K562 (cell line): ENCODE data around the gene DHRS3. TPM values are rescaled to one million over a fixed set of nuclear protein-coding genes. Genes with fewer than 3 reads are reported as not detected.
A peak's percentile ranks its signal among the peaks of the same experiment; 100 is the strongest.

Experiments used
- CREM ChIP-seq: IDR thresholded peaks from 2 replicates; pipeline ENCODE4 v1.6.1; 2014; ENCODE audit warnings: antibody characterized with exemption, low read depth
- HDAC8 ChIP-seq: fragments of 450-650 bp; IDR thresholded peaks from 2 replicates; pipeline ENCODE4 v1.6.1; 2016; ENCODE audit warnings: mild to moderate bottlenecking, missing genetic modification characterization, moderate library complexity, missing compliant biosample characterization
- MAZ ChIP-seq, 2 experiments: fragments of 450-650 bp in 1 of 2; sonication (generic) in 1 of 2; formaldehyde crosslinking; IDR thresholded peaks in 1 of 2; conservative IDR thresholded peaks in 1 of 2; 2 replicates each; pipeline versions ENCODE4 v1.4.0 to v1.5.0; 2020; ENCODE audit warnings: mild to moderate bottlenecking in 1 of 2, missing genetic modification reagents in 1 of 2
- MTA1 ChIP-seq: fragments of 450-650 bp; IDR thresholded peaks from 2 replicates; pipeline ENCODE4 v1.6.1; 2017; ENCODE audit warnings: borderline replicate concordance
- NFE2L1 ChIP-seq: fragments of 450-650 bp; IDR thresholded peaks from 2 replicates; pipeline ENCODE4 v1.6.1; 2016; ENCODE audit warnings: missing genetic modification characterization, low read depth, mild to moderate bottlenecking, missing compliant biosample characterization, moderate library complexity, borderline replicate concordance
- POLR2H ChIP-seq: IDR thresholded peaks from 2 replicates; pipeline ENCODE4 v1.6.1; 2016; ENCODE audit warnings: missing genetic modification characterization, low read depth, mild to moderate bottlenecking, control low read depth, missing compliant biosample characterization, moderate library complexity
- SMAD4 ChIP-seq: fragments of 250-450 bp; sonication (Bioruptor Pico); conservative IDR thresholded peaks from 2 replicates; pipeline ENCODE4 v1.8.0; 2021; ENCODE audit warnings: inconsistent platforms, mild to moderate bottlenecking, moderate library complexity
- ZNF696 ChIP-seq: fragments of 250-450 bp; sonication (Bioruptor Pico); conservative IDR thresholded peaks from 2 replicates; pipeline ENCODE4 v1.4.0; 2020; ENCODE audit warnings: mild to moderate bottlenecking, moderate library complexity
- ZNF766 ChIP-seq: fragments of 200-800 bp; sonication (Bioruptor generic); conservative IDR thresholded peaks from 2 replicates; pipeline ENCODE4 v1.6.1; 2016; ENCODE audit warnings: missing genetic modification characterization, missing compliant biosample characterization
- polyA plus RNA-seq, 8 experiments: library from polyadenylated mRNA; depleted of rRNA in 4 of 8; stranded (reverse) in 5 of 8; unstranded in 3 of 8; fragments of >200 nt; fragmentation: Nextera tagmentation in 2 of 8; fragmentation: Illumina TruSeq in 1 of 8; extraction: Ambion mirVana in 2 of 8; extraction: Trizol in 1 of 8; gene quantifications; 2 replicates each; pipeline versions ENCODE4 v1.2.1 to v1.2.3, GENCODE V29; 2011 to 2014; ENCODE audit warnings: inconsistent platforms in 1 of 8, missing spikeins in 1 of 8
- total RNA-seq, 7 experiments: library from RNA; depleted of rRNA in 6 of 7; stranded (reverse); fragments of >200 nt in 6 of 7; fragmentation: Illumina TruSeq in 2 of 7; extraction: Trizol in 2 of 7; gene quantifications; 2 replicates each; pipeline versions ENCODE4 v1.2.1 to v1.2.3, GENCODE V29; 2011 to 2021; ENCODE audit warnings: low replicate concordance in 1 of 7
- TF ChIP-seq, protein P1 (sequence below): sonication (generic); formaldehyde crosslinking; IDR thresholded peaks from 2 replicates; pipeline ENCODE4 v1.8.1; 2023; ENCODE audit warnings: missing genetic modification reagents, mild to moderate bottlenecking, borderline replicate concordance
- TF ChIP-seq, protein P2 (sequence below): fragments of 250-450 bp; sonication (Bioruptor Pico); IDR thresholded peaks from 2 replicates; pipeline ENCODE4 v1.9.0; 2021; ENCODE audit warnings: mild to moderate bottlenecking, inconsistent platforms
- TF ChIP-seq, protein P3 (sequence below): fragments of 250-450 bp; sonication (Bioruptor Pico); IDR thresholded peaks from 2 replicates; pipeline ENCODE4 v1.4.0; 2020; ENCODE audit warnings: mild to moderate bottlenecking
- TF ChIP-seq, protein P4 (sequence below): sonication (generic); formaldehyde crosslinking; IDR thresholded peaks from 2 replicates; pipeline ENCODE4 v1.8.0; 2022; ENCODE audit warnings: mild to moderate bottlenecking, missing genetic modification reagents
- TF ChIP-seq, protein P5 (sequence below): fragments of 450-650 bp; IDR thresholded peaks from 2 replicates; pipeline ENCODE4 v1.6.1; 2016; ENCODE audit warnings: antibody characterized with exemption

Gene DHRS3
- total and polyA plus RNA-seq, 9 of the 15 experiments (the other 6 are each of a cell fraction or from before 2014, with no cell fraction given): 21.0 to 116 (median 58.7) TPM

DNA sequence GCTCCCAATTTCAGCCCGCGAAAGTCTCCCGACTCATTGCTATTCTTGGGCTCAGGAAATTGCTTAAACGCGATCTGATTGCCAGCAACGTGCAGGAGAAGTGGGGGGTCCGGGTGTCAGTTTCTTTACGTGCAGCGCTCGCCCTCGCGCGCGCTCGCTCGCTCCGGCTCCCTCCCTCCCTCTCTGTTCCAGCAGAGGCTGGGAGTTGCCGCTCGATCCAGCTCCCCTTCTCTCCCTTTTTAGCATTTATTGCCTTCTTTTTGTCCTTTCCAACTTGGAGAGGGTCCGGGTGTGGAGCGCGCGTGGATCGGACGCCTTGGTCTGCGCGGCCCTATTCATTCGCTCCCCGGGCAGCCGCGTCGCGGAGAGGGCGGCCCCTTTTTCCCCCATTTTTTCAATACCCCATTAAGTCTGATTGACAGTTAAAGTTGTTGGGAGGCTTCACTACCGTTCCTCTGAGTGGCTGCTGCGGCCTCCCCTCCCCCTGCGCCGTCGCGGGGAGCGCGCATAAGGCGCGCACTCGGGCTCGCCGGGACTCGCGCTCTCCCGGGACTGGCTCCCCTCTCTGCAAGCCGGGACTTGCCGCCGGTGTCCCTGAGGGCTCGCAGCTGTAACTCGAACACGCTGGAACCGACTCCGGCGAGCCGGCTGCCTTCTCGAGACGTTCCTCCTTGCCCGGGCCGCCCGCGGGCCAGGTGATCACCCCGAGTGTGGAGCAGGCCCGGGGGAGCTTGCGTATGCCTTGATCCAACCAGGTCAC lies at the start of gene DHRS3 (continued):
- TF ChIP-seq, protein P1, sequence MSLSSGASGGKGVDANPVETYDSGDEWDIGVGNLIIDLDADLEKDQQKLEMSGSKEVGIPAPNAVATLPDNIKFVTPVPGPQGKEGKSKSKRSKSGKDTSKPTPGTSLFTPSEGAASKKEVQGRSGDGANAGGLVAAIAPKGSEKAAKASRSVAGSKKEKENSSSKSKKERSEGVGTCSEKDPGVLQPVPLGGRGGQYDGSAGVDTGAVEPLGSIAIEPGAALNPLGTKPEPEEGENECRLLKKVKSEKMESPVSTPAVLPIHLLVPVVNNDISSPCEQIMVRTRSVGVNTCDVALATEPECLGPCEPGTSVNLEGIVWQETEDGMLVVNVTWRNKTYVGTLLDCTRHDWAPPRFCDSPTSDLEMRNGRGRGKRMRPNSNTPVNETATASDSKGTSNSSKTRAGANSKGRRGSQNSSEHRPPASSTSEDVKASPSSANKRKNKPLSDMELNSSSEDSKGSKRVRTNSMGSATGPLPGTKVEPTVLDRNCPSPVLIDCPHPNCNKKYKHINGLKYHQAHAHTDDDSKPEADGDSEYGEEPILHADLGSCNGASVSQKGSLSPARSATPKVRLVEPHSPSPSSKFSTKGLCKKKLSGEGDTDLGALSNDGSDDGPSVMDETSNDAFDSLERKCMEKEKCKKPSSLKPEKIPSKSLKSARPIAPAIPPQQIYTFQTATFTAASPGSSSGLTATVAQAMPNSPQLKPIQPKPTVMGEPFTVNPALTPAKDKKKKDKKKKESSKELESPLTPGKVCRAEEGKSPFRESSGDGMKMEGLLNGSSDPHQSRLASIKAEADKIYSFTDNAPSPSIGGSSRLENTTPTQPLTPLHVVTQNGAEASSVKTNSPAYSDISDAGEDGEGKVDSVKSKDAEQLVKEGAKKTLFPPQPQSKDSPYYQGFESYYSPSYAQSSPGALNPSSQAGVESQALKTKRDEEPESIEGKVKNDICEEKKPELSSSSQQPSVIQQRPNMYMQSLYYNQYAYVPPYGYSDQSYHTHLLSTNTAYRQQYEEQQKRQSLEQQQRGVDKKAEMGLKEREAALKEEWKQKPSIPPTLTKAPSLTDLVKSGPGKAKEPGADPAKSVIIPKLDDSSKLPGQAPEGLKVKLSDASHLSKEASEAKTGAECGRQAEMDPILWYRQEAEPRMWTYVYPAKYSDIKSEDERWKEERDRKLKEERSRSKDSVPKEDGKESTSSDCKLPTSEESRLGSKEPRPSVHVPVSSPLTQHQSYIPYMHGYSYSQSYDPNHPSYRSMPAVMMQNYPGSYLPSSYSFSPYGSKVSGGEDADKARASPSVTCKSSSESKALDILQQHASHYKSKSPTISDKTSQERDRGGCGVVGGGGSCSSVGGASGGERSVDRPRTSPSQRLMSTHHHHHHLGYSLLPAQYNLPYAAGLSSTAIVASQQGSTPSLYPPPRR (CRISPR knock-in tag): 0 out of 2 replicates have a peak, but pooled peaks have one; percentile 38
- TF ChIP-seq, protein P2, sequence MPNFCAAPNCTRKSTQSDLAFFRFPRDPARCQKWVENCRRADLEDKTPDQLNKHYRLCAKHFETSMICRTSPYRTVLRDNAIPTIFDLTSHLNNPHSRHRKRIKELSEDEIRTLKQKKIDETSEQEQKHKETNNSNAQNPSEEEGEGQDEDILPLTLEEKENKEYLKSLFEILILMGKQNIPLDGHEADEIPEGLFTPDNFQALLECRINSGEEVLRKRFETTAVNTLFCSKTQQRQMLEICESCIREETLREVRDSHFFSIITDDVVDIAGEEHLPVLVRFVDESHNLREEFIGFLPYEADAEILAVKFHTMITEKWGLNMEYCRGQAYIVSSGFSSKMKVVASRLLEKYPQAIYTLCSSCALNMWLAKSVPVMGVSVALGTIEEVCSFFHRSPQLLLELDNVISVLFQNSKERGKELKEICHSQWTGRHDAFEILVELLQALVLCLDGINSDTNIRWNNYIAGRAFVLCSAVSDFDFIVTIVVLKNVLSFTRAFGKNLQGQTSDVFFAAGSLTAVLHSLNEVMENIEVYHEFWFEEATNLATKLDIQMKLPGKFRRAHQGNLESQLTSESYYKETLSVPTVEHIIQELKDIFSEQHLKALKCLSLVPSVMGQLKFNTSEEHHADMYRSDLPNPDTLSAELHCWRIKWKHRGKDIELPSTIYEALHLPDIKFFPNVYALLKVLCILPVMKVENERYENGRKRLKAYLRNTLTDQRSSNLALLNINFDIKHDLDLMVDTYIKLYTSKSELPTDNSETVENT (CRISPR knock-in tag): peak; percentile 77
- TF ChIP-seq, protein P3, sequence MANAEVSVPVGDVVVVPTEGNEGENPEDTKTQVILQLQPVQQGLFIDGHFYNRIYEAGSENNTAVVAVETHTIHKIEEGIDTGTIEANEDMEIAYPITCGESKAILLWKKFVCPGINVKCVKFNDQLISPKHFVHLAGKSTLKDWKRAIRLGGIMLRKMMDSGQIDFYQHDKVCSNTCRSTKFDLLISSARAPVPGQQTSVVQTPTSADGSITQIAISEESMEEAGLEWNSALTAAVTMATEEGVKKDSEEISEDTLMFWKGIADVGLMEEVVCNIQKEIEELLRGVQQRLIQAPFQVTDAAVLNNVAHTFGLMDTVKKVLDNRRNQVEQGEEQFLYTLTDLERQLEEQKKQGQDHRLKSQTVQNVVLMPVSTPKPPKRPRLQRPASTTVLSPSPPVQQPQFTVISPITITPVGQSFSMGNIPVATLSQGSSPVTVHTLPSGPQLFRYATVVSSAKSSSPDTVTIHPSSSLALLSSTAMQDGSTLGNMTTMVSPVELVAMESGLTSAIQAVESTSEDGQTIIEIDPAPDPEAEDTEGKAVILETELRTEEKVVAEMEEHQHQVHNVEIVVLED: no peak; the same call in 1 of the 2 replicates
- TF ChIP-seq ZNF766 (CRISPR knock-in tag) (peak; percentile 20), CREM (peak; percentile 24; the same call in 1 of the 2 replicates), NFE2L1 (tag) (no peak), HDAC8 (tag) (no peak), ZNF696 (no peak), POLR2H (tag) (peak; percentile 60; the same call in 1 of the 2 replicates), MTA1 (peak; percentile 23; the same call in 1 of the 2 replicates), SMAD4 (CRISPR knock-in tag) (peak; percentile 79), MAZ (CRISPR knock-in tag; conservative IDR thresholded peaks at IDR 0.05 in 1 of 2, IDR thresholded peaks at IDR 0.05 in 1 of 2) (peak; percentile 67 to 88; a peak in 3 of 4 replicates)
- TF ChIP-seq, protein P4, sequence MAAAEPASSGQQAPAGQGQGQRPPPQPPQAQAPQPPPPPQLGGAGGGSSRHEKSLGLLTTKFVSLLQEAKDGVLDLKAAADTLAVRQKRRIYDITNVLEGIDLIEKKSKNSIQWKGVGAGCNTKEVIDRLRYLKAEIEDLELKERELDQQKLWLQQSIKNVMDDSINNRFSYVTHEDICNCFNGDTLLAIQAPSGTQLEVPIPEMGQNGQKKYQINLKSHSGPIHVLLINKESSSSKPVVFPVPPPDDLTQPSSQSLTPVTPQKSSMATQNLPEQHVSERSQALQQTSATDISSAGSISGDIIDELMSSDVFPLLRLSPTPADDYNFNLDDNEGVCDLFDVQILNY (CRISPR knock-in tag): no peak
- TF ChIP-seq, protein P5, sequence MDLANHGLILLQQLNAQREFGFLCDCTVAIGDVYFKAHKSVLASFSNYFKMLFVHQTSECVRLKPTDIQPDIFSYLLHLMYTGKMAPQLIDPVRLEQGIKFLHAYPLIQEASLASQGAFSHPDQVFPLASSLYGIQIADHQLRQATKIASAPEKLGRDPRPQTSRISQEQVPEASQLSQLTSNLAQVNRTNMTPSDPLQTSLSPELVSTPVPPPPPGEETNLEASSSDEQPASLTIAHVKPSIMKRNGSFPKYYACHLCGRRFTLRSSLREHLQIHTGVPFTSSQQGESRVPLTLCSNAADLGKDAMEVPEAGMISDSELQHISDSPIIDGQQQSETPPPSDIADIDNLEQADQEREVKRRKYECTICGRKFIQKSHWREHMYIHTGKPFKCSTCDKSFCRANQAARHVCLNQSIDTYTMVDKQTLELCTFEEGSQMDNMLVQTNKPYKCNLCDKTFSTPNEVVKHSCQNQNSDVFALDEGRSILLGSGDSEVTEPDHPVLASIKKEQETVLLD: 0 out of 2 replicates have a peak, but pooled peaks have one; percentile 47
